Caco-2 (cell line): ENCODE measurements around the gene PLCB1. TPM values are rescaled to one million over a fixed set of nuclear protein-coding genes. Genes with fewer than 3 reads are reported as not detected.

ENCODE experiments used
- BruUV-seq: library from RNA; stranded (reverse); fragments of 400-500 nt; replicated peaks from 2 replicates; lab custom pipeline; 2021; lab: Mats Ljungman, UMichigan
- CTCF ChIA-PET: fragments of 300-600 bp; sonication (Branson Sonifier 250); formaldehyde crosslinking; loops from one replicate; lab custom pipeline; 2022; ENCODE audit warnings: antibody characterized with exemption; lab: Charles Lee
- POLR2A ChIA-PET: fragments of 300-600 bp; sonication (Branson Sonifier 250); formaldehyde crosslinking; loops from one replicate; lab custom pipeline; 2022; ENCODE audit warnings: antibody characterized with exemption; lab: Charles Lee
- DNase-seq, 2 experiments: peaks; one replicate each; pipeline versions ENCODE4 v3.0.0 to v3.0.0-alpha.2; 2020 to 2022
- H3K27me3 ChIP-seq: replicated peaks from 2 replicates; pipeline ENCODE4 v1.6.0; 2011; ENCODE audit warnings: low read length; ENCODE audit not compliant: control insufficient read depth, insufficient read depth
- H3K36me3 ChIP-seq: 2 replicates; pipeline ENCODE4 v1.5.1; 2011; ENCODE audit warnings: low read length; ENCODE audit not compliant: control insufficient read depth, insufficient read depth
- H3K4me1 ChIP-seq: fragments of 250-450 bp; sonication (Bioruptor Pico); 2 replicates; pipeline ENCODE4 v1.5.1; 2020; ENCODE audit warnings: mild to moderate bottlenecking
- H3K4me3 ChIP-seq: 2 replicates; pipeline ENCODE4 v1.5.1; 2011; ENCODE audit warnings: low read depth, mild to moderate bottlenecking, control low read depth, low read length
- H3K9me3 ChIP-seq: fragments of 250-450 bp; sonication (Bioruptor Pico); 2 replicates; pipeline ENCODE4 v1.5.1; 2020; ENCODE audit warnings: mild to moderate bottlenecking, moderate library complexity
- H3K27ac Mint-ChIP-seq: one replicate; pipeline ENCODE4 v1.8.0; 2022; ENCODE audit warnings: mixed read lengths; ENCODE audit not compliant: unreplicated experiment
- H3K27me3 Mint-ChIP-seq: one replicate; pipeline ENCODE4 v1.8.0; 2022; ENCODE audit warnings: mixed read lengths; ENCODE audit not compliant: insufficient read depth, unreplicated experiment
- H3K36me3 Mint-ChIP-seq: one replicate; pipeline ENCODE4 v1.8.0; 2022; ENCODE audit warnings: mild to moderate bottlenecking, mixed read lengths; ENCODE audit not compliant: insufficient read depth, unreplicated experiment
- H3K4me1 Mint-ChIP-seq: one replicate; pipeline ENCODE4 v1.8.0; 2022; ENCODE audit warnings: low read depth, mixed read lengths; ENCODE audit not compliant: unreplicated experiment
- H3K4me3 Mint-ChIP-seq: one replicate; pipeline ENCODE4 v1.8.0; 2022; ENCODE audit warnings: mild to moderate bottlenecking, moderate library complexity, mixed read lengths; ENCODE audit not compliant: unreplicated experiment
- H3K9me3 Mint-ChIP-seq: one replicate; pipeline ENCODE4 v1.8.0; 2022; ENCODE audit warnings: mixed read lengths; ENCODE audit not compliant: unreplicated experiment
- CTCF ChIP-seq, 2 experiments: fragments of 200-600 bp in 1 of 2; IDR thresholded peaks; 1 replicate in 1 of 2; 2 replicates in 1 of 2; pipeline versions ENCODE4 v1.5.1 to v1.8.0; 2011 to 2022; ENCODE audit warnings: antibody characterized with exemption in 1 of 2, control low read depth in 1 of 2, inconsistent platforms in 1 of 2, low read depth in 1 of 2, low read length in 1 of 2, mild to moderate bottlenecking in 1 of 2, moderate library complexity in 1 of 2; ENCODE audit not compliant: insufficient read depth in 1 of 2, severe bottlenecking in 1 of 2, unreplicated experiment in 1 of 2
- intact Hi-C: fragments of 100-400 bp; cut with micrococcal nuclease; formaldehyde crosslinking; loops from one replicate; pipeline ENCODE4 v1.10.0; 2022; ENCODE audit not compliant: unreplicated experiment
- total RNA-seq: library from RNA; stranded (reverse); gene quantifications from 2 replicates; pipeline ENCODE4 v1.2.3, GENCODE V29; 2022

PLCB1 gene
- total RNA-seq, 1 experiment from 2014 or later: 105 TPM

GRCh38 chr20:8317448-8317847 lies 185.4 kb downstream of the PLCB1 start:
- Histone ChIP-seq H3K27me3 (no peaks in the 10 kb centered on the region), H3K4me3 (no peak overlapping the region), H3K4me1 (0 out of 2 replicates have a peak, but pooled peaks cover 13% of the 10 kb centered on the region), H3K9me3 (no peaks in the 10 kb centered on the region), H3K36me3 (no peaks in the 10 kb centered on the region)
- no peaks in the 10 kb centered on the region for H3K9me3 Mint-ChIP-seq
- H3K4me3 Mint-ChIP-seq: no peak overlapping the region
- ChIA-PET CTCF (no interaction called here), POLR2A (no interaction called here)
- BruUV-seq: no TSS peak
- no peak for TF ChIP-seq CTCF (IDR thresholded peaks at IDR 0.05; ENCODE audit: insufficient read depth in 1 of 2, low read depth in 1 of 2, low read length in 1 of 2, severe bottlenecking in 1 of 2, unreplicated experiment in 1 of 2)
- no peaks in the 10 kb centered on the region for H3K36me3 Mint-ChIP-seq
- no peak for DNase-seq
- intact Hi-C loops: no loop called here
- H3K27ac Mint-ChIP-seq: no peak overlapping the region
- H3K27me3 Mint-ChIP-seq: no peaks in the 10 kb centered on the region
- peaks cover 14% of the 10 kb centered on the region for H3K4me1 Mint-ChIP-seq

- no peaks in the 10 kb centered on the region for H3K9me3 Mint-ChIP-seq
- no peaks in the 10 kb centered on the region for H3K36me3 Mint-ChIP-seq
- H3K27ac Mint-ChIP-seq: no peak overlapping the region
- no peaks in the 10 kb centered on the region for H3K36me3 ChIP-seq
- H3K4me1 Mint-ChIP-seq: peaks cover 14% of the 10 kb centered on the region
- no TSS peak for BruUV-seq
- ChIA-PET CTCF (no interaction called here), POLR2A (no interaction called here)
- H3K4me1 ChIP-seq: 0 out of 2 replicates have a peak, but pooled peaks cover 13% of the 10 kb centered on the region
- no peak overlapping the region for H3K4me3 ChIP-seq
- no peak overlapping the region for H3K4me3 Mint-ChIP-seq
- no peak for TF ChIP-seq CTCF (IDR thresholded peaks at IDR 0.05; ENCODE audit: insufficient read depth in 1 of 2, low read depth in 1 of 2, low read length in 1 of 2, severe bottlenecking in 1 of 2, unreplicated experiment in 1 of 2)
- no peak for DNase-seq
- no peaks in the 10 kb centered on the region for H3K27me3 Mint-ChIP-seq
- H3K9me3 ChIP-seq: no peaks in the 10 kb centered on the region
- H3K27me3 ChIP-seq: no peaks in the 10 kb centered on the region
- intact Hi-C loops: no loop called here
These were observed 187.0 kb downstream of the PLCB1 start for GRCh38 chr20:8318965-8319625.

GRCh38 chr20:8320306-8320705 lies 188.2 kb downstream of the PLCB1 start:
- BruUV-seq: no TSS peak
- H3K9me3 ChIP-seq: no peaks in the 10 kb centered on the region
- POLR2A ChIA-PET: no interaction called here
- no peak for TF ChIP-seq CTCF (IDR thresholded peaks at IDR 0.05; ENCODE audit: insufficient read depth in 1 of 2, low read depth in 1 of 2, low read length in 1 of 2, severe bottlenecking in 1 of 2, unreplicated experiment in 1 of 2)
- CTCF ChIA-PET: no interaction called here
- H3K4me1 ChIP-seq: 0 out of 2 replicates have a peak, but pooled peaks cover 7% of the 10 kb centered on the region
- no peaks in the 10 kb centered on the region for H3K9me3 Mint-ChIP-seq
- no peaks in the 10 kb centered on the region for H3K27me3 Mint-ChIP-seq
- H3K4me1 Mint-ChIP-seq: peaks cover 5% of the 10 kb centered on the region
- no peaks in the 10 kb centered on the region for H3K36me3 ChIP-seq
- H3K27me3 ChIP-seq: no peaks in the 10 kb centered on the region
- intact Hi-C loops: loop anchor here (5.0 kb wide), 1 partner anchor 67 kb away; no protein-coding TSS in a partner anchor
- H3K4me3 ChIP-seq: no peak overlapping the region
- H3K36me3 Mint-ChIP-seq: no peaks in the 10 kb centered on the region
- DNase-seq: no peak
- H3K27ac Mint-ChIP-seq: no peak overlapping the region
- H3K4me3 Mint-ChIP-seq: no peak overlapping the region
